Panc1 (cell line): ENCODE measurements around the gene RGS6. TPM values are rescaled to one million over a fixed set of nuclear protein-coding genes. Genes with fewer than 3 reads are reported as not detected.

ENCODE experiments used
- ATAC-seq: fragments of 200-7000 bp; cut with Tn5 transposase; 2 replicates; pipeline ENCODE4 v1.9.1; 2020; ENCODE audit warnings: mild to moderate bottlenecking, moderate library complexity
- BruUV-seq: library from RNA; stranded (reverse); fragments of 400-500 nt; replicated peaks from 2 replicates; lab custom pipeline; 2021; lab: Mats Ljungman, UMichigan
- CTCF ChIA-PET: fragments of 300-600 bp; sonication (Branson Sonifier 250); formaldehyde crosslinking; loops from one replicate; lab custom pipeline; 2022; ENCODE audit warnings: antibody characterized with exemption; lab: Charles Lee
- POLR2A ChIA-PET: fragments of 300-600 bp; sonication (Branson Sonifier 250); formaldehyde crosslinking; loops from one replicate; lab custom pipeline; 2022; ENCODE audit warnings: antibody characterized with exemption; lab: Charles Lee
- DNase-seq: peaks from one replicate; pipeline ENCODE4 v3.0.0-alpha.2; 2010; ENCODE audit warnings: low read depth, low spot score
- H3K27ac ChIP-seq: 2 replicates; pipeline ENCODE4 v1.5.1; 2011; ENCODE audit warnings: mild to moderate bottlenecking, low read length, inconsistent platforms
- H3K27me3 ChIP-seq: fragments of 200-500 bp; sonication (Bioruptor generic); 2 replicates; pipeline ENCODE4 v1.6.0; 2014; ENCODE audit warnings: low read length, inconsistent platforms; ENCODE audit not compliant: control insufficient read depth, insufficient read depth
- H3K36me3 ChIP-seq: fragments of 200-500 bp; sonication (Bioruptor generic); 2 replicates; pipeline ENCODE4 v1.5.1; 2014; ENCODE audit warnings: inconsistent platforms, mild to moderate bottlenecking, low read length, moderate library complexity; ENCODE audit not compliant: control insufficient read depth, insufficient read depth
- H3K4me1 ChIP-seq: 2 replicates; pipeline ENCODE4 v1.5.1; 2011; ENCODE audit warnings: inconsistent platforms, mild to moderate bottlenecking, low read length, moderate library complexity; ENCODE audit not compliant: control insufficient read depth, insufficient read depth
- H3K4me3 ChIP-seq, 2 experiments: 2 replicates each; pipeline ENCODE4 v1.5.1; 2011 to 2012; ENCODE audit warnings: low read depth in 2 of 2, low read length in 2 of 2, mild to moderate bottlenecking in 2 of 2, inconsistent platforms in 1 of 2, moderate library complexity in 1 of 2
- H3K9me3 ChIP-seq: fragments of 200-500 bp; sonication (Bioruptor generic); 2 replicates; pipeline ENCODE4 v1.5.1; 2014; ENCODE audit warnings: low read depth, mild to moderate bottlenecking, inconsistent platforms, low read length, moderate library complexity; ENCODE audit not compliant: control insufficient read depth, insufficient read depth
- CTCF ChIP-seq: fragments of 450-650 bp; IDR thresholded peaks from 2 replicates; pipeline ENCODE4 v1.5.1; 2017; ENCODE audit warnings: mild to moderate bottlenecking
- POLR2AphosphoS5 ChIP-seq: IDR thresholded peaks from 2 replicates; pipeline ENCODE4 v1.6.1; 2012; ENCODE audit warnings: mild to moderate bottlenecking, low read depth, low read length, moderate library complexity
- REST ChIP-seq, 2 experiments: IDR thresholded peaks; 2 replicates each; pipeline ENCODE4 v1.6.1; 2011 to 2012; ENCODE audit warnings: low read depth in 2 of 2, control low read depth in 1 of 2, low read length in 1 of 2, mild to moderate bottlenecking in 1 of 2, moderate library complexity in 1 of 2; ENCODE audit not compliant: insufficient read depth in 1 of 2
- SIN3A ChIP-seq: IDR thresholded peaks from 2 replicates; pipeline ENCODE4 v1.6.1; 2012; ENCODE audit warnings: low read depth, mild to moderate bottlenecking, low read length, moderate library complexity, borderline replicate concordance; ENCODE audit not compliant: insufficient read depth
- TCF7L2 ChIP-seq: IDR thresholded peaks from 2 replicates; pipeline ENCODE4 v1.6.1; 2011; ENCODE audit warnings: mild to moderate bottlenecking, low read depth, low read length, inconsistent platforms
- in situ Hi-C: cut with HindIII; loops from 2 replicates; pipeline ENCODE4 v1.10.0; 2016; ENCODE audit warnings: low sequenced_read_pairs, low pct_unique_long_range_greater_than_20kb
- intact Hi-C: fragments of 100-400 bp; cut with micrococcal nuclease; formaldehyde crosslinking; loops from one replicate; pipeline ENCODE4 v1.10.0; 2022; ENCODE audit not compliant: unreplicated experiment
- total RNA-seq: library from RNA; stranded (reverse); gene quantifications from one replicate; pipeline ENCODE4 v1.2.1, GENCODE V29; 2021; ENCODE audit not compliant: unreplicated experiment

RGS6 gene
- total RNA-seq, 1 experiment from 2014 or later, result not detected

GRCh38 chr14:72023128-72024042 is 91.2 kb downstream of the RGS6 start:
- no peak for ATAC-seq
- in situ Hi-C loops, result no loop called here
- Histone ChIP-seq H3K27me3 (no peaks in the 10 kb centered on the region), H3K4me3 (no peak overlapping the region), H3K36me3 (no peaks in the 10 kb centered on the region), H3K4me1 (no peaks in the 10 kb centered on the region), H3K9me3 (no peaks in the 10 kb centered on the region), H3K27ac (no peak overlapping the region)
- intact Hi-C loops, result no loop called here
- no peak for TF ChIP-seq CTCF
- TF ChIP-seq SIN3A, result no peak
- no peak for TF ChIP-seq POLR2AphosphoS5
- no peak for TF ChIP-seq REST (IDR thresholded peaks at IDR 0.05; ENCODE audit: insufficient read depth in 1 of 2, low read depth in 2 of 2, low read length in 1 of 2)
- no peak for TF ChIP-seq TCF7L2
- no TSS peak for BruUV-seq
- ChIA-PET CTCF (interaction anchor here (0.5 kb wide), 1 partner anchor 33 kb away, joined by 9 read pairs; no protein-coding TSS in a partner anchor), POLR2A (no interaction called here)
- DNase-seq, result no peak

GRCh38 chr14:72024043-72024407 is 91.8 kb downstream of the RGS6 start:
- intact Hi-C loops (no loop called here), in situ Hi-C loops (no loop called here)
- CTCF ChIA-PET, result interaction anchor here (0.5 kb wide), 1 partner anchor 33 kb away, joined by 9 read pairs; no protein-coding TSS in a partner anchor
- BruUV-seq, result no TSS peak
- Histone ChIP-seq H3K4me1 (no peaks in the 10 kb centered on the region), H3K9me3 (no peaks in the 10 kb centered on the region), H3K27ac (no peak overlapping the region), H3K36me3 (no peaks in the 10 kb centered on the region), H3K4me3 (no peak overlapping the region), H3K27me3 (no peaks in the 10 kb centered on the region)
- DNase-seq (peak; percentile 15), ATAC-seq (no peak)
- TF ChIP-seq CTCF (peak; percentile 32; the same call in 1 of the 2 replicates), SIN3A (no peak), TCF7L2 (no peak)
- POLR2A ChIA-PET, result no interaction called here
